Fibroblast of skin of left quadriceps (primary cell): ENCODE results near the gene AADACL4.

Experiments used
- DNase-seq, 2 experiments: peaks; one replicate each; pipeline ENCODE4 v3.0.0-alpha.2; 2013; ENCODE audit warnings: low read depth in 2 of 2

AADACL4 gene

DNA sequence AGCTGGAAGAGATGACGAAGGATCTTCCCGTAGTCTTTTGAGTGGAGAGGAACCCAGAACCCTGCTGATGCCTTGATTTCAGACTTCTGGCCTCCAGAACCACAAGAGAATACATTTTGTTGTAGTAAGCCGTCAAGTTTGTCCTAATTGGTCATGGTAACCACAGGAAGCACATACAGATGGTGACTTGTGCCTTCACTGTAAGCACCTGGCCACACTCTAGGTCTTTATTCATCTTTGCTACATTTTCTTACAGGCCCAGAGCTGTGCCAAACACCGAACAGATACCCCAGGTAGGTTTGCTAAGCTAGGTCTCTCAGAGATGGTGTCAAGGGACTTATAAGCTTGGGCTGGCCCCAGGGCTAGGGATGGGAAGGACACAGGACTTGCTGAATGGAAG is 30.7 kb upstream of the AADACL4 start:
- no peak for DNase-seq

DNA sequence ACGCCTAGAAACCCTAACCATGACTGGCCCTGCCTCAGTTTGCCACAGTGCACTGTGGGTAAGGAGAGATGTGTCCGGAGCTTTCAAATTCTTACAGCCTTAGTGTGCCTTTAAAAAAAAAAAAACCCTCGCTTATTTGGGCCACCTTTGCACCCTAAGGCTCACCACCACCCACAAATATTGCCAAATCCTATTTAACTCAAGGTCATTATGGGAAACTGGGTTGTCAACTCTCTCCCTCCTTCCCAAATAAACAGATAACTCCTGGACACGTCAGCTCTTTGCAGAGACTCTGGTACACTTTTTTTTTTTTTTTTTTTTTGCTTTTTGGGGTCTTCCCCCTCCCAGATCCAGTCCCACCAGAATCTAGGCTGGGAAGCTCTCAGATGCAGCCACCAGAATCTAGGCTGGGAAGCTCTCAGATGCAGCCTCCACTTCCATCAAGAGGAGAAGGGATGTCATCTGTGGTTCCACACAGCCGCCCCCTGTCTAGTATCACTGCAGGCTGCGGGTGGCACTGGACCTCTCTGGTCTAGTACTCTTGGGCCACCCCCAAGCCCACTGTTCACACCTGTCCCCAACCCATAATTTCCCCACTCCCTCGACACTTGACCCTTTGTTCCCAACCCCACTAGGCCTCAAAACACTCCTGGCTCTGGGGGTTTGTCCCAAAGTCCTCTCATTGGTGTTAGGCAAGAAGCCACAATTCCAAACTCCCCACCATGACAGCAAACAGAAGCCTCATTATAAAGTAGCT is 29.3 kb upstream of the AADACL4 start:
- no peak for DNase-seq

DNA sequence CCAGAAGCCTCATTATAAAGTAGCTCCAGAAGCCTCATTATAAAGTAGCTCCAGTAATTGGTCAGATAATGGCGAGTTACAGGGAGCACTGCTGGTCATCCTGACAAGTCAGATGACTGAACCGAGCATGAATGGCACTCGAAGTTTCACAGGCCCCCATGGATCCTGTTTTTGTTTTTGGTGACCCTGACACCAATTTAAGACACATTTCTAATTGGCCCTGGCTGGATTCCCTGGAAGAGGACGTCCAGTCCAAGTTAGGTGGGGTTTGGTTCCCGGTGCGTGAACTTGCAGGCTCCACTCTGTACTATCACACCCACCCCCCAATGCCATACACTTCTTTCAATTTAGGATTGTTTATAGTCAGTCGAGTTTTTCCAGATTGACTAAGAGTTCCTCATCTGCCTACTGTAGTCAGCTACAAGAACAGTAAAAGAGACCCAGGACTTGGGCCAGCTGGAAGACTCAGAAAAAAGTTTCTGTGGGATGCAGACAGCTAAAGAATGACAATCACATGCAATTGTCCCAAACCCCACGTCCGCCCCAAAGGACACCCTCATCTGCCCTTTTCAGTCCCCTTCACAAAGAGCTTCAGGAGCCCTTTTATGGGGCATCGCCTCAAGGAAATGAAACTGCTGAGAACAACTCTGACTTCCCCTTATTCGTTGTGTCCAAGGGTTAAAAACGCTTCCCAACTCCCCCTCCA is 28.6 kb upstream of the AADACL4 start:
- DNase-seq: no peak

DNA sequence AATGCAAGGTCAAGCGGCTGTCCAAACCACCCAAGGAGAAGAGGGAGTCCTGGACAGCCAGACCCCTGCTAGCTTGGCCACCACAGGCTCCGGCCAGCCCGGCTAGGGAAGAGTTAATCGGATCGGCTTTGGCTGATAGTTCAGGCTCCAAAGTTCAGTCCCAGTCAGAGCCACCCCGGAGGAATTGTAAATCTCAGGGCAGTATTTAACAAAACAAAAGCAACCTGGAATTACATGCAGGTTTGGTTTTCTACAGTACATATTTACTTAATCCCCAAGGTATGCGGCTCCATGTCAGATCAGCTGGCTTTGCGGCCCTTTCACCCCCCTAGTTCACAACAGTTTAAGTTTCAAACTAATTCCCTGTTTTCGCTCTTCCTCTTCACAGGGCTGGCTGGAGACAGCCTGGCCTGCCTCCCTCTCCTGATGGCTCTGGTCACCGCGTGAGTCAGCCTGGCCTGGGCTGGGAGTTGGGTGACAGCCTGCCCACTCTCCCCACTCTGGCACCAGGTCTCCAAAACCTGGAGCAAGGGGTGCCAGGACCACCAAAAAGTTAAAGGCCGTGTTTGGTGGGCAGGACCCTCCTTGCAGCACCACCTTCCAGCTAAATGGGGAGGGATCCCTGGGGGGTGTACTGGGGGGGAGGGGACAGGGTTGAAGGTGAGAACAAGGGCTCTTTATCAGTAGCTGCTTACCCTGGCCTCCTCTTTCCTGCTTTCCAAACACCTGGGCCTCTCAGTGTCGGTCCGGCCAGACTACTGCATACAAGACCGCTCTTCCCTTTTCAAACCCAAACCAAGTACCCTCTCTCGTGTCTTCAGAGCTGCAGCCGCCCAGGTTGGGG is 27.8 kb upstream of the AADACL4 start:
- DNase-seq: no peak

DNA sequence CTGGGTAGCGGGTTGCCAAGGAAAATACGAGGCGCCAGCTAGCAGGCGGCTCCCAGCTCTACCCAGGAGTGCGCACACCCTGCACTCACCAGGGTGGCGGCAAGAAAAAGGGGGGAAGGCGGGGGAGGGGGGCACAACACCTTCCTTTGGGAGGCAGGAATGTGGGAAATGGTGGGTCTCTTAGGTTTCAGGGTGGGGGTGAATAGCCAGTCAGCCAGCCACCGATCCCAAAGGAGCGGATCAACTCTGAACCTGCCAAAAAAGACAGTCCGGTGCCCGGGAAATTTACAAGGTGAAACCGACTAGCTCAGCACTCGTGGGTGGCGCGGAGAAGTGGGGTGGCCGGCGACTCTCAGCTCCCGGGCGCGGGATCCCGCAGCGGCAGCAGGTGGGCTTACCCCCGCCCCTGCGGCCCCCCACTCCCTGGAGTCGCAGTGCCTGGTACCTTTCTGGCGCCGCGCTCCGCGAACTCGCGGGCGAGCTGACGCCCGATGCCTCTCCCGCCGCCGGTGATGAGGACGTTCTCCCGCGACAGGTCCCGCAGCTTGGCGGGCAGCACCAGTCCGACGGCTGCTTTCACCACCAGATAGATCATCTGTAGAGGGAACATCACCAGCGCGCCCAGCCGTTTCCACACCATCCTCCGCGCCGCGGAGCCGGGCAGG is 27.0 kb upstream of the AADACL4 start:
- no peak for DNase-seq

DNA sequence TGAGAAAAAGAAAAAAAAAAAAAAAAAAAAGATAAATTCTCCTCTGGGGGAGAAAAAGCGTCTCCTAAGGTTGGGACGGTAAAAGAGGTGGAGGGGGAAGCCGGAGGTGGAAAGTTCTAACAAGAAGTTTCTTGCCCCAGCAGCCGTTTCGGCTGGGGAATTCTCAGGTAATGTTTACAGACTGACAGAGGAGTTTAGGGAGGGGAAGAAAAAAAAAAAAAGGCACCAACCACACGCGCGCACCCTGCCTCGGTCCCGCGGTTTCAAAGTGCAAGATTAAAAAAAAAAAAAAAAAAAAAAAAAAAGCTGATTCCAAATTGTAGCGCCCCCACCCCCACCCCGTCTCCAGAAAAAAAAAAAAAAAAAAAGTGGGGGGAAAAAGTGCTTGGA is 26.4 kb upstream of the AADACL4 start:
- no peak for DNase-seq

DNA sequence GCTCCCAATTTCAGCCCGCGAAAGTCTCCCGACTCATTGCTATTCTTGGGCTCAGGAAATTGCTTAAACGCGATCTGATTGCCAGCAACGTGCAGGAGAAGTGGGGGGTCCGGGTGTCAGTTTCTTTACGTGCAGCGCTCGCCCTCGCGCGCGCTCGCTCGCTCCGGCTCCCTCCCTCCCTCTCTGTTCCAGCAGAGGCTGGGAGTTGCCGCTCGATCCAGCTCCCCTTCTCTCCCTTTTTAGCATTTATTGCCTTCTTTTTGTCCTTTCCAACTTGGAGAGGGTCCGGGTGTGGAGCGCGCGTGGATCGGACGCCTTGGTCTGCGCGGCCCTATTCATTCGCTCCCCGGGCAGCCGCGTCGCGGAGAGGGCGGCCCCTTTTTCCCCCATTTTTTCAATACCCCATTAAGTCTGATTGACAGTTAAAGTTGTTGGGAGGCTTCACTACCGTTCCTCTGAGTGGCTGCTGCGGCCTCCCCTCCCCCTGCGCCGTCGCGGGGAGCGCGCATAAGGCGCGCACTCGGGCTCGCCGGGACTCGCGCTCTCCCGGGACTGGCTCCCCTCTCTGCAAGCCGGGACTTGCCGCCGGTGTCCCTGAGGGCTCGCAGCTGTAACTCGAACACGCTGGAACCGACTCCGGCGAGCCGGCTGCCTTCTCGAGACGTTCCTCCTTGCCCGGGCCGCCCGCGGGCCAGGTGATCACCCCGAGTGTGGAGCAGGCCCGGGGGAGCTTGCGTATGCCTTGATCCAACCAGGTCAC is 25.8 kb upstream of the AADACL4 start, which contains the start of gene DHRS3:
Gene DHRS3, minus strand, starts transcription at position 310 of the 760 bp plus-strand sequence. CDS start 862 bp downstream, outside the sequence.
- DNase-seq: peak; percentile 64 to 69

DNA sequence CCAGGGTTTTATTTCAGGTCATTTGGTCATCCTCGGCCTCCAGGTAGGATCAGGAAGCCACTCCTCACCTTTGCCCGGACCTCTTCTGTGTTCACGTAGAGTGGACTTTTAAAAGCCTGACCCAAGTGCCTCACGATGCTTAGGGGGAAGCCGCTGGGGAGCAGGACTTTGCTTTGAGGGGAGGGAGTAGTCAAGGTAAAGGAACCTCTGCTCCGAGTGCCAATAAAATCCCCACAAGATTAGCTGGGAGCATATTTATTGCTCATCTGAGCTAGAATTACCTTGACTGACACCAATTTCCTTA is 25.3 kb upstream of the AADACL4 start:
- no peak for DNase-seq

DNA sequence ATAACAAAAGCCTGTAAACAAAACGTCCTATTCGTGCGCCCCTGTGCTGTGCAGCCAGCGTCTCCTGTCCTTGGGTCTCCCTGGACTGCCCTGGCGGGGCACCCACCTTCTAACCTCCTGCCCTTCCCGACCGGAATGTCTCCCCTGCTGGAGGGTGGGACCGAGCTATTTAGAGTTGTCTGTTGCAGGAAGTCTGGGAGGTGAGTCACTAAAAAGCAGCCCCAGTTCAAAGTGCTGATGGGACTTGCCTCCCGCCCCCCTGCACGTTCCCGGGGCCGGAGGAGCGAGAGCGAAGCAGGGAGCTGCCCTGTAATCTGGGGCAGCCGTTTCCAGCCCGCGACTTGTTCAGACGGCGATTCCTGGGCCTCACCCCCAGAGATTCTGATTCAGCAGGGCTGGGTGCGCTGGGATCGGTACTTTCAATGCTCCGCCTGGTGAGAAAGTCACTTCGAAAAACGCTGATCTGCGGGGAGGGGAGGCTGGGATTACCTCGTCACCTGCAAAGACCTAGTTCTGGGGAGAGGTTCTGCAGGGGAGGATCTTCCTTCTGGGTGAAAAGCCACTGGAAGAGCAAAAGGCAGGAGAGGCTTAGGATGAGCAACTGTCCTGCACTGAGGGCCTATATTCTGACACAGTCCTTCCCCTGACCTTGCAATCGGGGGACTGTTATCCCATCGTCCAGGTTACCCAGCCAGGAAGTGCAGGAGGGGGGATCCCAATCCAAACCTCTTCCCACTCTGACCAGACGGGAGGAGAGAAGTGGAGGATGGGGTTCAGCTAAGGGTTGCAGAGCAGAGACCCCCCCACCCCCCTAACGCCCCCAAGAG is 24.7 kb upstream of the AADACL4 start:
- peak; percentile 64 to 67 for DNase-seq

DNA sequence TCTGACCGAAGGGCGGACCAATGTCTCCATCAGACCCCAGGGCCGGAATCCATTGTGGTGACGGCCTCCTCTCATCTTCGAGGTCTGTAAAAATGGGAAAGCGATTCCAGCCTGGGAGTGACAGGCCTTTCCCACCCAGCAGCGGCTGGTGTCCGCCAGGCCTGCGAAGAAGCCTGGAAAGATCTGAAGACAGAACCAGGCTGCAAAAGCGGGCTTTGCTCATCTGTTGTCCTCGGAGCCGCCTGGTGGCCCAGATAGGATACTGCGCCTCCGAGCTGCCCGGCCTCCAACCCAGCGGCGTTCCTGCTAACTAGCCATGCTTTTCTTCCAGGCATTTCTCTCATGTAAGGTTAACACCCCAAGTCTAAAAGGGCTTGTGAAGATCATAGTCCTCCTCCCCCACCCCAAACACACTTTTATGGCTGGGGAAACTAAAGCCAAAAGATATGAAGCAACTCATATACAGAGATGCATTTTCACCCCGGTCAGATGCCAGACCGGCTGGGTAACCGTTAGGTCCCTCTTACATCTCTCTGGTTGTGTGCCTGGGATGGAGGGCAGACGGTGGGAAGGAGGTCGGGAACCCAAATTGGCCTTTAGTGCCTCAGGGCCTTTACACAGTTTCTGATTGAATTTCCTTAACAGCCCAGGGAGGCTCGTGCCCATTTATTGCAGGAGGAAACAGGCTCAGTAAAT is 23.9 kb upstream of the AADACL4 start:
- DNase-seq: peak; percentile 70 to 74

DNA sequence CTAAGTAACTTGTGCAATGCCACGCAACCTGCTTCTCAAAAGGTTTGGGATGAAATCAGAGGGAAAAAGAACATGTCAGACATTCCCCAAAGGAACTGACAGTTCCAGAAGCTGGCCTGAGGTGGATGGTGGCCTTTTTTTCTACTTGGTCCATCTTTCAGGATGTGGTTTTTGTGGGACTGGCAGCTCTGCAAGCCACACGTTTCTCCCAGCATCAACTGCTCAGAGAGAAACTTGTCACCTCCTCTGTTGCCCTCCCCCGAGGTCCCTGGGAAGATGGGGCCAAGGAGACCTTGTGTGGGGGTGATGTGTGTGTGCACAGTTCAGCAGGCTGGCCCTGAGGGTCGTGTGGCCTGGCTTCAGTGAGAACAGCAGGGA is 23.4 kb upstream of the AADACL4 start:
- no peak for DNase-seq

DNA sequence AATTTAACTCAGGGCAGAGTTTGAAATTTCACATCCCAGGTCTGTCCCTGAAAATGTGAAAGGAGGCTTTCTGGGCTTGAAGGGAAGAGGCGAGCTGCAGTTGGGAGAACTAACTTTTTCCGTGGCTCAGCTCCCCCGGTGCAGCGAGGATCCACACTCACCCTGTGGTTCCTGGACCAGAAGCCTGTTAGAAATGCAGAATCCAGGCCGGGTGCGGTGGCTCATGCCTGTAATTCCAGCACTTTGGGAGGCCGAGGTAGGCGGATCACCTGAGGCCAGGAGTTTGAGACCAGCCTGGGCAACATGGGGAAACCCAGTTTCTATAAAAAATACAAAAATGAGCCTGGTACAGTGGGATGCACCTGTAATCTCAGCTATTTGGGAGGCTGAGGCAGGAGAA is 23.0 kb upstream of the AADACL4 start:
- DNase-seq: no peak

DNA sequence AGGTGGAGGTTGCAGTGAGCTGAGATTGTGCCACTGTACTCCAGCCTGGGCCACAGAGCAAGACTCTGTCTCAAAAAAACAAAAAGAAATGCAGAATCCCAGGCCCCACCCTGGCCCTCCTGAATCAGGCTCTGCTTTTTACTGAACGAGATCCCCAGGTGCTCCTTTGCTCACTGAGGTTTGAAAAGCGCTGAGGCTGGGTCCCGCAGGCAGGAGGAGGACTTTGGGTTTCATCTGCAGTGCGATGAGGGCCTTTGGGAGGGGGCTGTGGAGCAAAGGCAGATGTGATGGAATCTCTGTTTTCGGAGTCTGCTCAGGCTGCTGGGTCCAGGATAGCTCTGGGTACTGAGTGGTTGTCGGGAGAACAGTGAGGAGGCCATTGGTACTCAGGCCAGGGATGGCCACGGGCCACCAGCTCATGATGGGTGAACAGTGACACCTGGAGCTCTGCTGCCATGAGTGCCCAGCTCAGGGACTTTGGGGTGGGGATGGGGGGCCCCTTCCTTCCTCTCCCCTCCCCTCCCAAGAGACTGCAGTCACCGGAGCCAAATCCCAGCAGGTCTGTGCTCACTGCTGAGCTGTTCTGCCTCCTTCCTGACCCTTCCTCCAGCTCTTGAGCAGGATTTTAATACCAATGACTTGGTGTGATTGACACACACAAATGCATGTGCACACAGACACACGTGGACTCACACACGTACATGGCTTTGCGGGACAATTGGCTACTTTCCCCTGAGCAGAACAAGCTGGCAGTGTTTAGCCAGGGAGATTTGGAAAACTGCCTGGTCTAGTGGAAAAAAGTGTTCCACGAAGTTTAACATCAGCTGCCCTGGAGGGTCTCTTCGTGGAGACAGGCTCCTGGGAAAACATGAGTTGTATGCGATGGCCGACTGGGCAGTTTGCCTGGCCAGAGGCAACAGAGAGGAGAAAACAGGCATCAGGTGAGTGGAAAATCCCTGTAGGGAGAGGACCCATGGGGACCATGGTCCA is 22.2 kb upstream of the AADACL4 start:
- no peak for DNase-seq

DNA sequence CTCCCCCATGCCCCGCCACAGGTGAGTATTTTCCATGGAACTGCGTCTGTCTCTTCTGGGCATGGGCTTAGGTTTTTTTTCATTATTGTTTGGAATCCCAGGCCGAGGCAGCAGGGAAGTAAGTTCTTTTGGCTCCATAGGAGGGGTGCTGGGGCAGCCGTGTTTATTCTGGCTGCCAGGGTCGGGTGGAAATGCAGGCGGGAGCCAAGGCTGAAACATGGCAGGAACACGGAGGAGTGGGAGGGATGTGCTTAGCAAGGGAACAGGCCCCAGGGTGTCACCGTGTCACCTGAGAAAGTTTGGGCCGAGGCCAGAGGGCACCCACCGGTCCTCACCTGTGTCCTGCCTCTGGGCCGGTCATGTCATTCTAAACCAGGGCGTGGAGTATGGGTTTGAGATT is 21.4 kb upstream of the AADACL4 start:
- no peak for DNase-seq

DNA sequence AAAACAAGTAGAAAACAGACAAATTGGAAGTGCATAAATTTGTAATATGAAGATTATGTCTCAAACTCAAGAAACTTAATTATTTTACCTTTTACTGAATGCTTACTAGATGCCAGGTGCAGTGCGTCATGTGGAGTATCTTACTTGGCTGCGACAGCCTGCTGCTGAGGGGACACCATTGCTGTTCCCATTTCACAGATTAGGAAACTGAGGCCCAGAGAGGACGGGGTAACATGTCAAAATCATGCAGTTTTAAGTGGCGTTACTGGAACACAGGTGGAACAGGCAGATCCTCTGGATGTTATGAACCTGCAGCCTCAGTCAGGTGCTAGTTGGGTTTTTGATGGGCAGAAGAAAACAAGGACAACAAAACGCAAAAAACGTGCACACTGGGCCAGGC is 18.6 kb upstream of the AADACL4 start:
- DNase-seq: no peak

DNA sequence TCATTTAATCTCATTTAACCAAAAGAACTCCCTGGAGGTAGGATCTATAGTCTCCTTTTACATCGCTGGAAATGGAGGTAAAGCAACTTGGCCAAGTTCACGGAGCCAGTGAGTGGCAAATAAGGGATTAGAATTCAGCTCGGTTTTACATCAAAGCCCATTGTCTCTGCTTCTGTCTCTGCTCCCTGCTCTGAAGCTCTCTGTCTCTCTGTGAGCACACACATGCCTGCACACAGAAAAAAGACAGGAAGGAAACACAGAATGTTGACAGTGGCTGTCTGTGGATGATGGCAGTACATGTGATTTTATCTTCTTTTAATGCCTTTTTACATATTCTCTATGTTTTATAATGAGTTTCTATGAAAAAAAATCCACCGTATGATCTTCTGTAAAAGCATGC is 17.0 kb upstream of the AADACL4 start:
- DNase-seq: no peak

DNA sequence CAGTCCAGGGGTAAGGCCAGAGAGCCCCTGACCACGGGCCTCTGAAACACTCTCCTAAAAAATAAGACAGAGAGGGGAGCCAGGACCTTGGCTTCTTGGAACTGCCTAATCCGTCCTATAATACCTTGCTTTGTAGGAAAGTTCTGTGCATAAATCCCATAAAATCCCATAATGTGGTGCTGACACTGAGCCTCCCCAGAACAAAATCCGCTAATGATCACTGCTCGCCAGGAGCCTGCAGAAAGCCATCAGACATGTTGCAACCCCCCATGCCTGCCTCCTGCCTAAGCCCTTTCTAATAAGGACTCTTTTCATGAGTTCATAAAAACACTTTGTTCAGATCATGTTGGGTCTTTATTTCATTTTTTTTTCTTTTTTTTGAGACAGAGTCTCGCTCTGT is 16.6 kb upstream of the AADACL4 start:
- DNase-seq: no peak

DNA sequence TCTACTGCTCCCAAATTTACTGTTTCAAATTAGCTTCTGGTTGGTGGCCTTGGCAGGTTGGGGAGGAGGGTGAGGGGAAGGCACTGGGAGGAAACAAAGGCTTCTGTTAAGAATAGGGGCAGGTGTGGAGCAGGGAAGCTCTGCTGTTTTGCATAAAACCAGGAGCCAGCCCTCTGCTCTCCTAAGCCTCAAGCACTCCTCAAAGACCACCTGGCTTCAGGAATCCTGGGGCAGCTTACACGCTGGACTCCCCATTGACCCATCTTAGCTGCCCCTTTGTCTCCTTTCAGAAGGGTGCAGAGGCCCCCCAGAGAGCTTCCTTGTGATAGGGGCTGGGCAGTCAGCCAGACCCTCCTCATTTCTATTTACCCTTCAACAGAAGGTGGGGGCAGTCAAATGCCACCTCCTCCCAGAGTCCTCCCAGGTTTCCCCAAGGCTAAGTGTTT is 14.4 kb upstream of the AADACL4 start:
- DNase-seq: no peak
